ENCODE measurements around the gene KRTAP4-12.
"Not testable (repeated sequence)": the region's sequence is repeated elsewhere in the genome, so short reads cannot be mapped to it uniquely, and the experiment has no call there.

The KRTAP4-12 gene

DNA sequence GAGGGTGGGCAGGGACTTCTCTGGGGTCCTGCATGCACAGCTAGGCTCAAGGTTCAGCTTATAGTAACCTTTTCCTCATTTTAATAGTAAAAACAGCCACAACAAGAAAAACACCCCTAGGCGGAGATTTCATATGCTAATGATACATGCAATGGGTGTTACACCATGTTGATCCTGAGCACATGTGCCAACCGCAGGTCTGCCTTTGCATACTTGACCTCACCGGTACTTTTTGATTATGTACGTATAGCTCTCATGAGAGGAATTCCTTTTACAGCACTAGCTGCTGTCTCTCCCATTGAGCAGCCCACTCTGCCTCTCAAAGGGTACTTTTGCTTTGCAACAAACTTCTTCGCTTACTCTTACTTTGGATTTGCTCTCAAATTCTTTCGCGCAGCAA lies 27.9 kb downstream of the KRTAP4-12 start:
- DNase-seq (ENCODE audit: low read depth, low spot score) = no peak

DNA sequence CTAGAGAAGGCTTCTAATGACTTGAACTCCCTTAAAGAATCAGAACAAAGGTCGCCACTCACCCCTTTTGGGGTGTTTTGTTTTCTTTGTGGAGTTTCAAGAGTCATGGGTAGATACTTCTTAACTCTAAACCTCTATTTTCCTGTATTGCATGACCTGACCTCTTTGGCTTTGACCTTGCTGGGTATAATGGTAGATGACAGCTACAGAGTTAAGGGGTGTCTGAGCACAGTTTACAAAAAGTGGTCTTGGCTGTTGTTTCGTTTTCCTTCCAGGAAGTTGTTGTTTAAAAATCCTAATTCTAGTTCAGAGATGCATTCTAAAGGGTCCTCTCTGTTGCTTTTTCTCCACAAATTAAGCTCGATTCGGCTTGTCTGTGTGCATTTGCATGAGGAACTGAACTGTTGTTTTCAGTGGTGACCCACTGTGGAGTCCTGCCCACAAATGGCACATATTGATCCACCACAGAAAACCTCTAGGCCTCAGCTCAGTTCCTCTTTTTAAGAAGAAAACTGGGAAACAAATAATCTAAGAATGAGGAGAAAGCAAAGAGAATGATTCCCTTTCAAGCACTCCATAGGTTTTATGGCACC lies 35.1 kb downstream of the KRTAP4-12 start:
- DNase-seq (ENCODE audit: low read depth, low spot score) = not testable (repeated sequence)

DNA sequence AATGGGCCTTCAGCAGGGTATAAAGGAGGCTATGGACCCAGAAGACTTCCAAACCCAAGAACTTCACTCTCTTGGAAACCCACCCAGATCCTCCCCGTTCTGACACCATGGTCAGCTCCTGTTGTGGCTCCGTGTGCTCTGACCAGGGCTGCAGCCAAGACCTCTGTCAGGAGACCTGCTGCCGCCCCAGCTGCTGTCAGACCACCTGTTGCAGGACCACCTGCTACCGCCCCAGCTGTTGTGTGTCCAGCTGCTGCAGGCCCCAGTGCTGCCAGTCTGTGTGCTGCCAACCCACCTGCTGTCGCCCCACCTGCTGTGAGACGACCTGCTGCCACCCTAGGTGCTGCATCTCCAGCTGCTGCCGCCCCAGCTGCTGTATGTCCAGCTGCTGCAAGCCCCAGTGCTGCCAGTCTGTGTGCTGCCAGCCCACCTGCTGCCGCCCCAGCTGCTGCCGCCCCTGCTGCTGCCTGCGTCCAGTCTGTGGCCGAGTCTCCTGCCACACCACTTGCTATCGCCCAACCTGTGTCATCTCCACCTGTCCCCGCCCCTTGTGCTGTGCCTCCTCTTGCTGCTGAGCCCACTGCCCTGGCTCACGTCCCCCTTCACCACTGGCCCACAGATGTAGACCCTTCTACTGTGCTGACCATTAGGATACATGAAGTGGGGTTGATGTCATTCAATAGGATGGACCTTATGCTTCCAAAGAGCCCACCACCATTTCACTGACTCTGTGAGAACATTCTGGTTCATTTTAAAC lies 39.7 kb downstream of the KRTAP4-12 start, which contains the start of gene KRTAP4-7:
KRTAP4-7 (plus strand) TSS at position 51 of the 757 bp plus-strand sequence; CDS start at position 108, 57 bp downstream.
- DNase-seq (ENCODE audit: low read depth, low spot score) = not testable (repeated sequence)

DNA sequence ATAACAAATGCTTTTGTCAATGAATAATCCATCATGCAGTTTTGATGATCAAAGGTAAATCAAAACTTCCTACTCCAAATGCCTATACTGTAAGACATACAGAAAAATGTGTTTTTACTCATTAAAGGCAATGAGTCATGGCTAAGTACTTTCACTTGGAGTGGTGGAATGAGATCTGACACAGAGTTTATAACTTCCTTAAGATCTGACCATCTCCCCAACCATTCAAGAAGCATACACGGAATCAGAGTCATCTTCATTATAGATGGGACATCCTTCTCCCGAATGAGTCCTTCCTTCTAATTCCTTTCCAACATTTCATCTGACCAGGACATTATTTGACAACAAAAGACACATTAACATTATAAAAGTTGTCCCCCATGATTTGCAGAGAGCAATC lies 40.6 kb downstream of the KRTAP4-12 start:
- DNase-seq (ENCODE audit: low read depth, low spot score) = not testable (repeated sequence)

DNA sequence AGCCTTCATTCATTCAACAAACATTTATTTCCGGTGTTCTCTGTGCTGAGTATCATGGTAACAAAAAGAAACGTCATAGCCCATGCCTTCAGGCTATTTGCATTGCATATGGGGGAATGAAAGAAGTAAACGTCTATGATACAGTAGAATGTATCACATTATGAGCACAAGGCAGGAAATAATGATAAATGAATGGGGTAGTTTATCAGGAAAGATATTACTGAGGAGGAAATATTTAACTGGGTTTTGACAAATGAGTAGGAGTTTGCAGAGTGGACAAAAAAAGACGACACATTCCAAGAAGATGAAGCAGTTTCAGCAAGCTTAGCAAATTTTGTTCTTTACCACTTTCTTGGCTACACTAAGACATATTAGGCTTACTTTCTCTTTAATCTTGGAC lies 41.4 kb downstream of the KRTAP4-12 start:
- DNase-seq (ENCODE audit: low read depth, low spot score) = no peak

DNA sequence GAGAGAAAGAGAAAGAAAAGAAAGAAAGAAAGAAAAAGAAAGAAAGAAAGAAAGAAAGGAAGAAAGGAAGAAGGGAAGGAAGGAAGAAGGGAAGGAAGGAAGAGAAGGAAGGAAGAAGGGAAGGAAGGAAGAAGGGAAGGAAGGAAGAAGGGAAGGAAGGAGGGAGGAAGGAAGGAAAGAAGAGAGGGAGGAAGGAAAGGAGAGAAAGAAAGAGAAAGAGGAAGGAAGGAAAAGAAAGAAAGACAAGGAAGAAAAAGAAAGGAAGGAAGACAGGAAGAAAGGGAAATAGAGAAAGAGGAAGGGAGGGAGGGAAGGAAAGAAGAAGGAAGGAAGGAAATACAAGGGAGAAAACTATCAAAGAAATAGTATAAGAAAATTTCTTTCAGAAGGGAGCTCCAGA lies 47.2 kb downstream of the KRTAP4-12 start:
- DNase-seq (ENCODE audit: low read depth, low spot score) = no peak

DNA sequence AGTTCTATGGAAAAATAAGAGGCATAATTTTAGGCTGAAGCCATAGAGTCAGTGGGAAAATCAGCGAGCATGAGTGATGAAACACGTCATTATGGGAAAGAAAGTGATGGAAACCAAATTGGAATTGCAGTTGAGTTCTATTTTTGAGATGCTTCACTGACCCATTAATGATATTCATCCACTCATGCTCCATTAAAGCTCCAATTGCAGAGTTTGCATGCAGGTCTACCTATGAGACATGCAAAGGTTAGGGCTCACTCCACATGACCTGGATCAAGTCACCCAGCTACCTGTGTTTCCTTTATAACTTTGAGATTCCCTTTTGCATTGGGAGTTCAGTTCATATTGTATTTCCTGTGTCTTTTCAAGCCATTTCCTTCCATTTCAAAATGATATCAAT lies 50.3 kb downstream of the KRTAP4-12 start:
- DNase-seq (ENCODE audit: low read depth, low spot score) = no peak
